Measurements from ENCODE around the gene SLC25A23. TPM values are rescaled to one million over a fixed set of nuclear protein-coding genes. Genes with fewer than 3 reads are reported as not detected.
"Not testable (repeated sequence)": the region's sequence is repeated elsewhere in the genome, so short reads cannot be mapped to it uniquely, and the experiment has no call there.

The SLC25A23 gene
- total RNA-seq, 1 donor = 5.9 TPM

GRCh38 chr19:6451583-6452222 is 7.9 kb downstream of the SLC25A23 start:
- H3K4me3 ChIP-seq (ENCODE audit: low read length) = no peak overlapping the region
- H3K9me3 ChIP-seq (ENCODE audit: low read depth, low read length) = no peaks in the 10 kb centered on the region
- H3K27me3 ChIP-seq (ENCODE audit: insufficient read depth, low read length) = no peaks in the 10 kb centered on the region
- H3K4me1 ChIP-seq (ENCODE audit: insufficient read depth, low read length) = no peaks in the 10 kb centered on the region

GRCh38 chr19:6450166-6450565 is 9.4 kb downstream of the SLC25A23 start:
- no peaks in the 10 kb centered on the region for H3K4me1 ChIP-seq (ENCODE audit: insufficient read depth, low read length)
- H3K9me3 ChIP-seq (ENCODE audit: low read depth, low read length) = no peaks in the 10 kb centered on the region

DNA sequence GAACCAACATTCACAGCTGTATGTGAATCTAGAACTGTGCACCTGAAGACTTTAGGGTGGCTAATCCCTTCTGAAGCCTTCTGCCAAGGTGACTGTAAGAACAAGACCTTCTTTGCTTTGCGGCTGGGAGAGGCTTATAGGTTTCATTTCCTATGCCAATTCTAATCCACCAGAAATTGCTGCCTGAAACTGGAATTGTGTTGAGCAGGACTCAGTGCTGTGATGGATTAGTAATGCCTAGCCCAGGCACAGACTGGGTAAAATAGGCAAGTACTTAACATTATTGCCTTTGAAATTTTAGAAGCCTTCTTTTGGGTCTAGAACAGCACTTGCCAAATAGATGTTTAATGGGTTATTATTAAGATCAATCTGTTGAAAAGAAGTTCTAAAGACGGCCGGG is 11.5 kb downstream of the SLC25A23 start:
- H3K9me3 ChIP-seq (ENCODE audit: low read depth, low read length) = no peaks in the 10 kb centered on the region
- no peaks in the 10 kb centered on the region for H3K27me3 ChIP-seq (ENCODE audit: insufficient read depth, low read length)
- H3K4me1 ChIP-seq (ENCODE audit: insufficient read depth, low read length) = no peaks in the 10 kb centered on the region
- H3K4me3 ChIP-seq (ENCODE audit: low read length) = no peak overlapping the region

More at GRCh38 chr19:6450166-6450565, 9.4 kb downstream of the SLC25A23 start:
- H3K27me3 ChIP-seq (ENCODE audit: insufficient read depth, low read length) = no peaks in the 10 kb centered on the region
- no peak overlapping the region for H3K4me3 ChIP-seq (ENCODE audit: low read length)

- H3K9me3 ChIP-seq (ENCODE audit: low read depth, low read length) = no peaks in the 10 kb centered on the region
- no peaks in the 10 kb centered on the region for H3K27me3 ChIP-seq (ENCODE audit: insufficient read depth, low read length)
- H3K4me1 ChIP-seq (ENCODE audit: insufficient read depth, low read length) = no peaks in the 10 kb centered on the region
- no peak overlapping the region for H3K4me3 ChIP-seq (ENCODE audit: low read length)
Measured at GRCh38 chr19:6446452-6446851, 13.1 kb downstream of the SLC25A23 start.

DNA sequence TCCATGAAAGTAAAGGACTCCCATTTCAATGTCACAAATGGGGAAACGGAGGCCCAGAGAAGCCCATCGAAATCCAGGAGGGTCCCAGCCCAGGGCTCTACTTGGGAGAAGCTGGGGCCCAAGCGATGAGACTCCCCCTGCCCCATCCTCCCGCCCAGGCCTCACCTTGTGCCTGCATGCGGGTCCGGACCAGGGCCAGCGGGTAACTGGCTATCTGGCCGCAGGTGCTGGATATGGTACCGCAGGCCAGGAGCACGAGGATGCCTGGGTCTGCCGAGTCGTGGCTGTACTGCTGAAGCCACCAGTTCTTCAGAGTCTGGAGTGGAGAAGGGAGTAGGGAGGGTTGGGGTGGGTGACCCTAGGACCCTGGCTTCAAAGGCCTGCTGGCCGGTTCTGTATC is 15.6 kb downstream of the SLC25A23 start:
- H3K9me3 ChIP-seq (ENCODE audit: low read depth, low read length) = no peaks in the 10 kb centered on the region
- H3K27me3 ChIP-seq (ENCODE audit: insufficient read depth, low read length) = no peaks in the 10 kb centered on the region
- no peaks in the 10 kb centered on the region for H3K4me1 ChIP-seq (ENCODE audit: insufficient read depth, low read length)
- H3K4me3 ChIP-seq (ENCODE audit: low read length) = no peak overlapping the region

DNA sequence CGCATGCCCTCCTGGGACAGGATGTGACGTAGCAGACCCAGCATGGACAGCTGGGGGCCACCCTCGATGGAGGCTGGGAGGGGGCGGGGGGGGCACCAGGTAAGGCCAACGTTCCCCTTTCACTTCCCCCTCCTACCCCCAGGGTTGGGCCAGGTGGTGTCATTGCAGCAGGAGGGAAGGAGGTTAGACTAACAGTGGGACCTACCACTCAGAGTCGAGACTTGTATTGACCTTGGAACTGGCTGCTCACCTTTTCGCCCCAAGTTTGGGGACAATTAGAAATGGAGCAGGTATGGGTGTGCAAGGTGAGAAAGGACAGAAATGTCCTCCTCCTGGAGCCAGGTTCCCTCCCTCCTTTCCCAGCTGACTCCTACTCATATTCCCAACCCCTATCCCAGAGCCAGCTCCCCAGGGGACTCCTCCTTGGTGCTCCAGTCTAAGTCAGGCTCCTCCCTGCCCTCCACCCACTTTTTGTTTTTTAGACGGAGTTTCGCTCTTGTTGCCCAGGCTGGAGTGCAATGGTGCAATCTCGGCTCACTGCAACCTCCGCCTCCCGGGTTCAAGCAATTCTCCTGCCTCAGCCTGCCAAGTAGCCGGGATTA is 17.4 kb downstream of the SLC25A23 start:
- Histone ChIP-seq H3K4me1 (ENCODE audit: insufficient read depth, low read length) (no peaks in the 10 kb centered on the region), H3K27me3 (ENCODE audit: insufficient read depth, low read length) (no peaks in the 10 kb centered on the region), H3K4me3 (ENCODE audit: low read length) (no peak overlapping the region), H3K9me3 (ENCODE audit: low read depth, low read length) (no peaks in the 10 kb centered on the region)

- Histone ChIP-seq H3K4me1 (ENCODE audit: insufficient read depth, low read length) (no peaks in the 10 kb centered on the region), H3K27me3 (ENCODE audit: insufficient read depth, low read length) (no peaks in the 10 kb centered on the region), H3K4me3 (ENCODE audit: low read length) (no peak overlapping the region), H3K9me3 (ENCODE audit: low read depth, low read length) (no peaks in the 10 kb centered on the region)
Measured at GRCh38 chr19:6440905-6441304, 18.7 kb downstream of the SLC25A23 start.

DNA sequence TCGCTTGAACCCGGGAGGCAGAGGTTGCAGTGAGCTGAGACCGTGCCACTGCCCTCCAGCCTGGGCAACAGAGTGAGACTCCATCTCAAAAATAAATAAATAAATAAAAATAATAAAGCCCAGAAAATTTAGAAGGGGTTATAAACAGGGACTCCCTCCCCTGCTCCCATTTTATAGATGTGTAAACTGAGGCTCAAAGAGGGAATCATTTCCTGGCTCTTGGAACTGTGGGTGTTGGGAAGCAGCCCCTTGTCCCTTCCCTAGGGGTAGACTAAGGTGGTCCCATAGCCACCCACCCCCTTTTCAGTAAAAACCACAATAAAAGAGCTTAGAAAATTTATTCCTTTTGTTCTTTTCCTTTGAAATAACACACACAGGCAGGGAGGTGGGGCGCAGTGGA is 19.8 kb downstream of the SLC25A23 start:
- H3K9me3 ChIP-seq (ENCODE audit: low read depth, low read length) = no peaks in the 10 kb centered on the region
- no peak overlapping the region for H3K4me3 ChIP-seq (ENCODE audit: low read length)
- H3K27me3 ChIP-seq (ENCODE audit: insufficient read depth, low read length) = no peaks in the 10 kb centered on the region
- no peaks in the 10 kb centered on the region for H3K4me1 ChIP-seq (ENCODE audit: insufficient read depth, low read length)

DNA sequence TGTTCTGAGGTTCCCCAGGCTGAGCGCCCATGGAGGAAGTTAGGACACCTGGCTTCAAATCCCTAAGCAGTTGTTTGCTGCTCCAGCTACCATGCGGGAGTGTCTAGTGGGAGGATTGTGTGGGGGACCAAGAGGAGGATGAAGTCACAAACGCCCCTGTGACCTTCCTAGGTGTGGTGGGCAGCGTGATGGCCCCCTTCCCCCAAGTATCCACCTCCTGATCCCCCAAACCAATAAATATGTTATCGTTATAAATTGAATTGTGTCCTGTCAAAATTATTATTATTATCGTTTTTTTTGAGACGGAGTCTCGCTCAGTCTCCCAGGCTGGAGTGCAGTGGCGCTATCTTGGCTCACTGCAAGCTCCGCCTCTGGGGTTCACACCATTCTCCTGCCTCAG is 25.9 kb downstream of the SLC25A23 start, which contains the start of gene SLC25A41:
Gene SLC25A41 (minus strand): TSS at position 101 of the 400 bp plus-strand sequence. CDS start 70 bp downstream, at position 31.
- no peak within 1 kb of the TSS for H3K4me3 ChIP-seq (ENCODE audit: low read length)
- peaks cover 5% of the 10 kb centered on the region for H3K4me1 ChIP-seq (ENCODE audit: insufficient read depth, low read length)
- H3K9me3 ChIP-seq (ENCODE audit: low read depth, low read length) = no peaks in the 10 kb centered on the region
- no peaks in the 10 kb centered on the region for H3K27me3 ChIP-seq (ENCODE audit: insufficient read depth, low read length)

GRCh38 chr19:6433165-6433564 is 26.4 kb downstream of the SLC25A23 start:
- H3K4me3 ChIP-seq (ENCODE audit: low read length) = no peak overlapping the region
- H3K9me3 ChIP-seq (ENCODE audit: low read depth, low read length) = no peaks in the 10 kb centered on the region

GRCh38 chr19:6431891-6432290 is 27.7 kb downstream of the SLC25A23 start:
- H3K27me3 ChIP-seq (ENCODE audit: insufficient read depth, low read length) = no peaks in the 10 kb centered on the region
- peaks cover 5% of the 10 kb centered on the region for H3K4me1 ChIP-seq (ENCODE audit: insufficient read depth, low read length)
- no peaks in the 10 kb centered on the region for H3K9me3 ChIP-seq (ENCODE audit: low read depth, low read length)
- no peak overlapping the region for H3K4me3 ChIP-seq (ENCODE audit: low read length)

More at GRCh38 chr19:6433165-6433564, 26.4 kb downstream of the SLC25A23 start:
- Histone ChIP-seq H3K27me3 (ENCODE audit: insufficient read depth, low read length) (no peaks in the 10 kb centered on the region), H3K4me1 (ENCODE audit: insufficient read depth, low read length) (peaks cover 5% of the 10 kb centered on the region)

GRCh38 chr19:6429419-6430221 is 30.0 kb downstream of the SLC25A23 start:
- no peaks in the 10 kb centered on the region for H3K27me3 ChIP-seq (ENCODE audit: insufficient read depth, low read length)
- H3K4me1 ChIP-seq (ENCODE audit: insufficient read depth, low read length) = peaks cover 12% of the 10 kb centered on the region
- no peak overlapping the region for H3K4me3 ChIP-seq (ENCODE audit: low read length)
- H3K9me3 ChIP-seq (ENCODE audit: low read depth, low read length) = no peaks in the 10 kb centered on the region

GRCh38 chr19:6428692-6429418 is 30.7 kb downstream of the SLC25A23 start:
- H3K4me1 ChIP-seq (ENCODE audit: insufficient read depth, low read length) = peaks cover 14% of the 10 kb centered on the region
- H3K4me3 ChIP-seq (ENCODE audit: low read length); H3K9me3 ChIP-seq (ENCODE audit: low read depth, low read length); H3K27me3 ChIP-seq (ENCODE audit: insufficient read depth, low read length): not testable (repeated sequence)

DNA sequence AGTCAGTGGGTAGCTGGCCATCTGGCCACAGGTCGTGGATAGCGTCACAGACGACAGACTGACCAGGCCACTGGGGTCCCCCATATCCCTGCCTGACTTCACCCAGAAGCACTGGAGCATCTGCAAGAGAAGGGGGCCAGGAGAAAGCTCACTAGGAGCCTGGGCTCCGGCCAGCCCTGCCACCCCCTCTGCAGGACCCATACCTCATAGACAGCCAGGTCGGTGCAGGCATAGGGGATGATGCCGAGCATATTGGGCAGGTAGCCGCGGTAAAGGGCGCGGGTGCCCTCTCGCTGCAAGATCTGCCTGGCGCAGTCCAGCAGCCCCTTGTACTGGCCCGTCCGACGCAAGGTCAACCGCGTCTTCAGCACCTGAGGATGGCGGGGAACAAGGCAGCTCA is 32.5 kb downstream of the SLC25A23 start:
- H3K4me3 ChIP-seq (ENCODE audit: low read length) = no peak overlapping the region
- H3K9me3 ChIP-seq (ENCODE audit: low read depth, low read length) = no peaks in the 10 kb centered on the region
- H3K27me3 ChIP-seq (ENCODE audit: insufficient read depth, low read length) = no peaks in the 10 kb centered on the region
- H3K4me1 ChIP-seq (ENCODE audit: insufficient read depth, low read length) = peaks cover 31% of the 10 kb centered on the region
